Keratinocyte (primary cell): ENCODE data around the gene FABP7.

Source experiments
- CTCF ChIP-seq, 3 experiments: IDR thresholded peaks in 1 of 3; conservative IDR thresholded peaks in 1 of 3; optimal IDR thresholded peaks in 1 of 3; 2 replicates in 2 of 3; 3 replicates in 1 of 3; pipeline versions ENCODE3 to v1.5.1; 2011; ENCODE audit warnings: low read length in 3 of 3, mild to moderate bottlenecking in 3 of 3, moderate library complexity in 2 of 3, control low read depth in 1 of 3, inconsistent platforms in 1 of 3; ENCODE audit not compliant: insufficient read depth in 2 of 3; ENCODE audit errors: extremely low read depth in 1 of 3
- EZH2 ChIP-seq: IDR thresholded peaks from one replicate; pipeline ENCODE4 v1.6.1; 2012; ENCODE audit warnings: inconsistent platforms, mild to moderate bottlenecking, low read length, moderate library complexity

GRCh38 chr6:122832459-122832858 lies 52.9 kb downstream of the FABP7 start:
- TF ChIP-seq CTCF (optimal IDR thresholded peaks at IDR 0.05 in 1 of 3, IDR thresholded peaks at IDR 0.05 in 1 of 3, conservative IDR thresholded peaks at IDR 0.05 in 1 of 3; ENCODE audit: extremely low read depth in 1 of 3, insufficient read depth in 2 of 3, low read length in 3 of 3) (no peak), EZH2 (no peak)
